OCI-LY7 (cell line): ENCODE data around the gene OR2B2. TPM values are rescaled to one million over a fixed set of nuclear protein-coding genes. Genes with fewer than 3 reads are reported as not detected.
A peak's percentile ranks its signal among the peaks of the same experiment; 100 is the strongest.

Source experiments
- BruUV-seq: library from RNA; stranded (reverse); fragments of 400-500 nt; replicated peaks from 2 replicates; lab custom pipeline; 2021; lab: Mats Ljungman, UMichigan
- CTCF ChIA-PET: fragments of 300-600 bp; sonication (Branson Sonifier 250); formaldehyde crosslinking; loops from one replicate; lab custom pipeline; 2022; ENCODE audit warnings: antibody characterized with exemption; ENCODE audit not compliant: unreplicated experiment; lab: Charles Lee
- POLR2A ChIA-PET: fragments of 300-600 bp; sonication (Branson Sonifier 250); formaldehyde crosslinking; loops from one replicate; lab custom pipeline; 2022; ENCODE audit warnings: antibody characterized with exemption; lab: Charles Lee
- DNase-seq: peaks from one replicate; pipeline ENCODE4 v3.0.0-alpha.2; 2015; ENCODE audit warnings: low spot score
- H2AFZ ChIP-seq: fragments of 200-600 bp; sonication (generic), shearing (Covaris generic); 2 replicates; pipeline ENCODE4 v1.6.1; 2014; ENCODE audit warnings: mild to moderate bottlenecking, antibody characterized with exemption, low read length, moderate library complexity
- H3K27ac ChIP-seq: fragments of 200-600 bp; sonication (generic); 2 replicates; pipeline ENCODE4 v1.5.1; 2014; ENCODE audit warnings: mixed run types, low read depth, mild to moderate bottlenecking, moderate library complexity, low read length, inconsistent platforms; ENCODE audit not compliant: poor library complexity, severe bottlenecking
- H3K36me3 ChIP-seq: fragments of 200-600 bp; sonication (generic); 2 replicates; pipeline ENCODE4 v1.6.1; 2014; ENCODE audit warnings: mild to moderate bottlenecking, antibody characterized with exemption, low read length, moderate library complexity, mixed read lengths; ENCODE audit not compliant: insufficient read depth
- H3K4me1 ChIP-seq: fragments of 200-600 bp; sonication (generic); 2 replicates; pipeline ENCODE4 v1.5.1; 2014; ENCODE audit warnings: mild to moderate bottlenecking, low read length; ENCODE audit not compliant: insufficient read depth, poor library complexity, severe bottlenecking
- H3K4me2 ChIP-seq: fragments of 200-600 bp; sonication (generic); 2 replicates; pipeline ENCODE4 v1.6.1; 2014; ENCODE audit warnings: mild to moderate bottlenecking, low read length
- H3K4me3 ChIP-seq: fragments of 200-600 bp; sonication (generic); 2 replicates; pipeline ENCODE4 v1.5.1; 2014; ENCODE audit warnings: mild to moderate bottlenecking, low read depth, low read length; ENCODE audit not compliant: poor library complexity, severe bottlenecking
- H3K79me2 ChIP-seq: fragments of 200-600 bp; sonication (generic); 2 replicates; pipeline ENCODE4 v1.6.1; 2016; ENCODE audit warnings: low read depth, mild to moderate bottlenecking, low read length, moderate library complexity, mixed read lengths; ENCODE audit not compliant: insufficient read depth
- H3K9me2 ChIP-seq: fragments of 200-600 bp; sonication (generic); 2 replicates; pipeline ENCODE4 v1.6.1; 2016; ENCODE audit warnings: mild to moderate bottlenecking, low read length, mixed read lengths; ENCODE audit not compliant: insufficient read depth
- H3K9me3 ChIP-seq: fragments of 200-600 bp; sonication (generic); 2 replicates; pipeline ENCODE4 v1.6.1; 2014; ENCODE audit warnings: mild to moderate bottlenecking, mixed run types, low read length, mixed read lengths
- H4K20me1 ChIP-seq: fragments of 200-600 bp; sonication (generic); 2 replicates; pipeline ENCODE4 v1.6.1; 2014; ENCODE audit warnings: mild to moderate bottlenecking, antibody characterized with exemption, low read length, moderate library complexity, mixed read lengths; ENCODE audit not compliant: insufficient read depth
- CTCF ChIP-seq: fragments of 200-600 bp; sonication (generic); conservative IDR thresholded peaks from 2 replicates; pipeline ENCODE4 v1.5.1; 2014; ENCODE audit warnings: mild to moderate bottlenecking, antibody characterized with exemption, low read length, moderate library complexity, mixed read lengths
- EZH2phosphoT487 ChIP-seq: fragments of 200-600 bp; sonication (generic); IDR thresholded peaks from 2 replicates; pipeline ENCODE4 v1.6.1; 2018; ENCODE audit warnings: low read depth, borderline replicate concordance, mild to moderate bottlenecking, mixed run types, antibody characterized with exemption, low read length, moderate library complexity, mixed read lengths
- intact Hi-C: fragments of 100-400 bp; cut with micrococcal nuclease; formaldehyde crosslinking; loops from one replicate; pipeline ENCODE4 v1.10.0; 2022; ENCODE audit not compliant: unreplicated experiment
- total RNA-seq, 2 experiments: library from RNA; depleted of rRNA in 1 of 2; stranded (reverse); fragments of >200 nt in 1 of 2; shearing (Covaris generic) in 1 of 2; gene quantifications; 2 replicates each; pipeline ENCODE4 v1.2.3, GENCODE V29; 2014 to 2022

OR2B2 gene
- total RNA-seq, 2 experiments from 2014 or later, result not detected

- ChIA-PET POLR2A (interaction anchor here (0.5 to 7.3 kb wide), 55 partner anchors 9 to 1876 kb away, joined by 3 to 407 read pairs (median 6); partner anchors contain the start of gene ZSCAN16), CTCF (interaction anchor here (0.7 kb wide), 1 partner anchor 83 kb away, joined by 3 read pairs; a partner anchor contains a TSS)
- intact Hi-C loops, result loop anchor here (1.0 to 10.0 kb wide), 11 partner anchors 27 to 1861 kb away; a partner anchor contains a TSS
- DNase-seq, result peak; percentile 96
- BruUV-seq, result TSS peak; percentile 84
- peaks cover 36% of the 10 kb centered on the region for H3K4me1 ChIP-seq
- H3K36me3 ChIP-seq, result peaks cover 15% of the 10 kb centered on the region; the same call in 1 of the 2 replicates
- no peaks in the 10 kb centered on the region for H3K9me3 ChIP-seq
- H3K27ac ChIP-seq, result peak overlapping the region; percentile 100
- no peaks in the 10 kb centered on the region for H3K79me2 ChIP-seq
- no peaks in the 10 kb centered on the region for H3K9me2 ChIP-seq
- peak overlapping the region; percentile 94 for H3K4me3 ChIP-seq
- H3K4me2 ChIP-seq, result peak overlapping the region; percentile 96
- no peak for TF ChIP-seq EZH2phosphoT487
- TF ChIP-seq CTCF, result no peak
- no peaks in the 10 kb centered on the region for H4K20me1 ChIP-seq
- no peak overlapping the region for H2AFZ ChIP-seq
Measured at GRCh38 chr6:27893059-27893835, 18.9 kb downstream of the OR2B2 start.

- no peaks in the 10 kb centered on the region for H3K79me2 ChIP-seq
- peak overlapping the region; percentile 86 for H3K4me2 ChIP-seq
- H3K4me1 ChIP-seq, result peaks cover 42% of the 10 kb centered on the region
- CTCF ChIA-PET, result no interaction called here
- H4K20me1 ChIP-seq, result no peaks in the 10 kb centered on the region
- DNase-seq, result no peak
- intact Hi-C loops, result loop anchor here (1.0 to 10.0 kb wide), 11 partner anchors 26 to 1860 kb away; a partner anchor contains a TSS
- no peak overlapping the region for H2AFZ ChIP-seq
- TF ChIP-seq CTCF (no peak), EZH2phosphoT487 (no peak)
- no peaks in the 10 kb centered on the region for H3K9me2 ChIP-seq
- H3K36me3 ChIP-seq, result peaks cover 15% of the 10 kb centered on the region; the same call in 1 of the 2 replicates
- TSS peak; percentile 95 for BruUV-seq
- H3K4me3 ChIP-seq, result peak overlapping the region; percentile 94
- POLR2A ChIA-PET, result interaction anchor here (0.5 to 7.3 kb wide), 43 partner anchors 9 to 1870 kb away, joined by 3 to 407 read pairs (median 6); partner anchors contain the start of gene ZSCAN16
- H3K9me3 ChIP-seq, result no peaks in the 10 kb centered on the region
- H3K27ac ChIP-seq, result peak overlapping the region; percentile 100
Measured at GRCh38 chr6:27892649-27893058, 19.5 kb downstream of the OR2B2 start.
